ENCODE measurements around the gene C3orf18.

DNA sequence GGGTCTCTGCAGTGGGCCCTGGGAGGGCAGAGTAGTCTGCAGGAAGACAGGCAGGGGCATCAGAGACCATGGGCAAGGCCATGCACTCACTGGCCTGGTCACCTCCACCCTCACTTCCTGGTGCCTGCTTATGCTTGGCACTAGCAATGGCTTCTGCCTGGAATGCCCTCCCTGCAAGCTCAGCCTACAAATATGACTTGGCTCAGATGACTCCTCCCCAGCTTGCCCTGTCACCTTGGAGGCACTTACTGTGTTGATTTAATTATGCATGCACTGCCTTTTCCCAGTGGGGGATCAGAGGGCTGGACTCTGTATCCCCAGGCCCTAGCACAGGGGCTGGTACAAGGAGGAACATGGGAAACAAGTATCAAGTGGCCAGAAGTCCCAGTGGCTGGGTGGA lies 7.8 kb downstream of the C3orf18 start:
- TF ChIP-seq, protein P1, sequence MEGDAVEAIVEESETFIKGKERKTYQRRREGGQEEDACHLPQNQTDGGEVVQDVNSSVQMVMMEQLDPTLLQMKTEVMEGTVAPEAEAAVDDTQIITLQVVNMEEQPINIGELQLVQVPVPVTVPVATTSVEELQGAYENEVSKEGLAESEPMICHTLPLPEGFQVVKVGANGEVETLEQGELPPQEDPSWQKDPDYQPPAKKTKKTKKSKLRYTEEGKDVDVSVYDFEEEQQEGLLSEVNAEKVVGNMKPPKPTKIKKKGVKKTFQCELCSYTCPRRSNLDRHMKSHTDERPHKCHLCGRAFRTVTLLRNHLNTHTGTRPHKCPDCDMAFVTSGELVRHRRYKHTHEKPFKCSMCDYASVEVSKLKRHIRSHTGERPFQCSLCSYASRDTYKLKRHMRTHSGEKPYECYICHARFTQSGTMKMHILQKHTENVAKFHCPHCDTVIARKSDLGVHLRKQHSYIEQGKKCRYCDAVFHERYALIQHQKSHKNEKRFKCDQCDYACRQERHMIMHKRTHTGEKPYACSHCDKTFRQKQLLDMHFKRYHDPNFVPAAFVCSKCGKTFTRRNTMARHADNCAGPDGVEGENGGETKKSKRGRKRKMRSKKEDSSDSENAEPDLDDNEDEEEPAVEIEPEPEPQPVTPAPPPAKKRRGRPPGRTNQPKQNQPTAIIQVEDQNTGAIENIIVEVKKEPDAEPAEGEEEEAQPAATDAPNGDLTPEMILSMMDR (IDR thresholded peaks at IDR 0.05): no peak
- no peak for TF ChIP-seq EZH2phosphoT487 (IDR thresholded peaks at IDR 0.05)
- no peak for TF ChIP-seq EZH2 (IDR thresholded peaks at IDR 0.05)

Measured in neural progenitor cell (in vitro differentiated cells).